HCT116 (cell line): Measurements from ENCODE around the gene SPDL1.

ENCODE experiments used
- EZH2 ChIP-seq: fragments of 200-600 bp; sonication (generic); IDR thresholded peaks from 2 replicates; pipeline ENCODE4 v1.6.1; 2017; ENCODE audit warnings: antibody characterized with exemption, mixed run types
- EZH2phosphoT487 ChIP-seq: fragments of 200-600 bp; IDR thresholded peaks from 2 replicates; pipeline ENCODE4 v1.6.1; 2018; ENCODE audit warnings: antibody characterized with exemption, borderline replicate concordance
- JUND ChIP-seq: IDR thresholded peaks from 2 replicates; pipeline ENCODE4 v1.6.1; 2012
- POLR2A ChIP-seq: IDR thresholded peaks from 2 replicates; pipeline ENCODE4 v1.7.0; 2011; ENCODE audit warnings: borderline replicate concordance; ENCODE audit not compliant: insufficient read depth, insufficient read length; ENCODE audit errors: extremely low read depth
- POLR2AphosphoS5 ChIP-seq: IDR thresholded peaks from 2 replicates; pipeline ENCODE4 v1.6.1; 2011; ENCODE audit warnings: mild to moderate bottlenecking, low read depth, low read length, moderate library complexity
- RAD21 ChIP-seq: IDR thresholded peaks from 2 replicates; pipeline ENCODE4 v1.6.1; 2012; ENCODE audit warnings: low read depth, mild to moderate bottlenecking
- SP1 ChIP-seq: IDR thresholded peaks from 2 replicates; pipeline ENCODE4 v1.6.1; 2012; ENCODE audit warnings: low read depth
- SRF ChIP-seq: IDR thresholded peaks from 2 replicates; pipeline ENCODE4 v1.6.1; 2012; ENCODE audit warnings: low read depth
- TCF7L2 ChIP-seq: IDR thresholded peaks from 2 replicates; pipeline ENCODE4 v1.7.0; 2011; ENCODE audit warnings: borderline replicate concordance, inconsistent platforms; ENCODE audit not compliant: insufficient read depth, insufficient read length; ENCODE audit errors: extremely low read depth
- YY1 ChIP-seq: IDR thresholded peaks from 2 replicates; pipeline ENCODE4 v1.6.1; 2011; ENCODE audit warnings: low read length, low read depth, moderate library complexity, mild to moderate bottlenecking; ENCODE audit not compliant: insufficient replicate concordance; ENCODE audit errors: extremely low read depth
- ZNF274 ChIP-seq: fragments of 200-500 bp; sonication (Bioruptor generic); IDR thresholded peaks from 2 replicates; pipeline ENCODE4 v1.6.1; 2014; ENCODE audit warnings: mild to moderate bottlenecking, low read depth, low read length, inconsistent platforms
- TF ChIP-seq, protein P1 (sequence below), 3 experiments: fragments of 200-600 bp in 1 of 3; sonication (generic) in 1 of 3; IDR thresholded peaks in 2 of 3; conservative IDR thresholded peaks in 1 of 3; 2 replicates each; pipeline ENCODE4 v1.5.1; 2012 to 2017; ENCODE audit warnings: low read depth in 2 of 3, low read length in 2 of 3, antibody characterized with exemption in 1 of 3, borderline replicate concordance in 1 of 3, control low read depth in 1 of 3, mild to moderate bottlenecking in 1 of 3, mixed read lengths in 1 of 3, mixed run types in 1 of 3, moderate library complexity in 1 of 3; ENCODE audit not compliant: insufficient read depth in 1 of 3
- TF ChIP-seq, protein P2 (sequence below): IDR thresholded peaks from 2 replicates; pipeline ENCODE4 v1.6.1; 2011; ENCODE audit warnings: mild to moderate bottlenecking, low read length, moderate library complexity; ENCODE audit not compliant: insufficient replicate concordance; ENCODE audit errors: extremely low read depth
- TF ChIP-seq, protein P3 (sequence below): IDR thresholded peaks from 2 replicates; pipeline ENCODE4 v1.6.1; 2012

DNA sequence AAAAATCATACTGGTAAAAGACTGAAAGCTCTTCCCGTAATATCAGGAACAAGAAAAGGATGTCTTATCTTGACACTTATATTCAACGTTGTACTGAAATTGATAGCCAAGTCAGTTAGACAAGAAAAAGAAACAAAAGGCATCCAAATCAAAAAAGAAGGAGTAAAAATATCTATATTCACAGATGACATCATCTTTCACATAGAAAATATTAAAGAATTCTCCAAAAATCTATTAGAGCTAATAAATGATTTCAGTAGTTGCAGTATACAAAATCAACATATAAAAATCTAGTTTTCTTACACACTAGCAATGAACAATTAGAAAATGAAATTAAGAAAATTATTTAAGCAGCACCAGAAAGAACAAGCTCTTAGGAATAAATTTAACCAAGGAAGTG is 24.3 kb downstream of the SPDL1 start:
- TF ChIP-seq EZH2phosphoT487 (no peak), POLR2AphosphoS5 (no peak), EZH2 (no peak), ZNF274 (no peak), POLR2A (no peak), JUND (no peak), YY1 (no peak), SP1 (no peak), TCF7L2 (no peak), SRF (no peak), RAD21 (no peak)
- TF ChIP-seq, protein P1, sequence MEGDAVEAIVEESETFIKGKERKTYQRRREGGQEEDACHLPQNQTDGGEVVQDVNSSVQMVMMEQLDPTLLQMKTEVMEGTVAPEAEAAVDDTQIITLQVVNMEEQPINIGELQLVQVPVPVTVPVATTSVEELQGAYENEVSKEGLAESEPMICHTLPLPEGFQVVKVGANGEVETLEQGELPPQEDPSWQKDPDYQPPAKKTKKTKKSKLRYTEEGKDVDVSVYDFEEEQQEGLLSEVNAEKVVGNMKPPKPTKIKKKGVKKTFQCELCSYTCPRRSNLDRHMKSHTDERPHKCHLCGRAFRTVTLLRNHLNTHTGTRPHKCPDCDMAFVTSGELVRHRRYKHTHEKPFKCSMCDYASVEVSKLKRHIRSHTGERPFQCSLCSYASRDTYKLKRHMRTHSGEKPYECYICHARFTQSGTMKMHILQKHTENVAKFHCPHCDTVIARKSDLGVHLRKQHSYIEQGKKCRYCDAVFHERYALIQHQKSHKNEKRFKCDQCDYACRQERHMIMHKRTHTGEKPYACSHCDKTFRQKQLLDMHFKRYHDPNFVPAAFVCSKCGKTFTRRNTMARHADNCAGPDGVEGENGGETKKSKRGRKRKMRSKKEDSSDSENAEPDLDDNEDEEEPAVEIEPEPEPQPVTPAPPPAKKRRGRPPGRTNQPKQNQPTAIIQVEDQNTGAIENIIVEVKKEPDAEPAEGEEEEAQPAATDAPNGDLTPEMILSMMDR (IDR thresholded peaks at IDR 0.05 in 2 of 3, conservative IDR thresholded peaks at IDR 0.05 in 1 of 3; ENCODE audit: borderline replicate concordance in 1 of 3, insufficient read depth in 1 of 3, low read depth in 2 of 3, low read length in 2 of 3), result no peak
- TF ChIP-seq, protein P2, sequence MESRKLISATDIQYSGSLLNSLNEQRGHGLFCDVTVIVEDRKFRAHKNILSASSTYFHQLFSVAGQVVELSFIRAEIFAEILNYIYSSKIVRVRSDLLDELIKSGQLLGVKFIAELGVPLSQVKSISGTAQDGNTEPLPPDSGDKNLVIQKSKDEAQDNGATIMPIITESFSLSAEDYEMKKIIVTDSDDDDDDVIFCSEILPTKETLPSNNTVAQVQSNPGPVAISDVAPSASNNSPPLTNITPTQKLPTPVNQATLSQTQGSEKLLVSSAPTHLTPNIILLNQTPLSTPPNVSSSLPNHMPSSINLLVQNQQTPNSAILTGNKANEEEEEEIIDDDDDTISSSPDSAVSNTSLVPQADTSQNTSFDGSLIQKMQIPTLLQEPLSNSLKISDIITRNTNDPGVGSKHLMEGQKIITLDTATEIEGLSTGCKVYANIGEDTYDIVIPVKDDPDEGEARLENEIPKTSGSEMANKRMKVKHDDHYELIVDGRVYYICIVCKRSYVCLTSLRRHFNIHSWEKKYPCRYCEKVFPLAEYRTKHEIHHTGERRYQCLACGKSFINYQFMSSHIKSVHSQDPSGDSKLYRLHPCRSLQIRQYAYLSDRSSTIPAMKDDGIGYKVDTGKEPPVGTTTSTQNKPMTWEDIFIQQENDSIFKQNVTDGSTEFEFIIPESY, result no peak
- TF ChIP-seq, protein P3, sequence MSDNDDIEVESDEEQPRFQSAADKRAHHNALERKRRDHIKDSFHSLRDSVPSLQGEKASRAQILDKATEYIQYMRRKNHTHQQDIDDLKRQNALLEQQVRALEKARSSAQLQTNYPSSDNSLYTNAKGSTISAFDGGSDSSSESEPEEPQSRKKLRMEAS, result no peak
